EL (cell line): ENCODE data around the gene POU2AF3.

Source experiments
- DNase-seq: peaks from one replicate; pipeline ENCODE4 v3.0.0-alpha.2; 2016

POU2AF3 gene

GRCh38 chr11:111353776-111354600, 55.6 kb downstream of the POU2AF3 start:
- DNase-seq = no peak

GRCh38 chr11:111354601-111354891, 56.2 kb downstream of the POU2AF3 start:
- no peak for DNase-seq

- DNase-seq = no peak
These were observed 56.8 kb downstream of the POU2AF3 start for GRCh38 chr11:111355101-111355500.

- no peak for DNase-seq
These were observed 57.8 kb downstream of the POU2AF3 start for GRCh38 chr11:111355956-111356659.

GRCh38 chr11:111356660-111357048, 58.3 kb downstream of the POU2AF3 start:
- no peak for DNase-seq

- no peak for DNase-seq
These were observed 59.0 kb downstream of the POU2AF3 start for GRCh38 chr11:111357150-111358037.
